ENCODE data around the gene WWC1.

WWC1 gene

DNA sequence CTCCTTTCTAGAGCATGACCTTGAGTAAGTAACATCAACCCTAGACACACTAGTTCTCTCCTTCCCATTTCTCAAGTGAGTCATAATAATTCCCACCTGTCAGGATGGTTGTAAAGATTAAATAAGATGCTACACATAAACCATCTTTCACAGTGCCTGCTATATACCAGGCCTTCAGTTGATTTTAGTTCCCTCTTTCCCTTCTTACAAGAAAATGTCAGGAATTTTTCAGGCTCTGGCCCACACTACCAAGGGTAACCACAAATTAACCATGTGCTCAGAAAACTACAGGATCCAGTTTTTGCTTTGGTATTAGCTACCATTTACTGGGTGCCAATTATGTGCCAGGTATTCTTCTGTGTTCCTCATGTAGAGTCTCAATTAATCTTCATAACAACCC is 152.1 kb downstream of the WWC1 start:
- no peak for DNase-seq (ENCODE audit: low read depth, low spot score)

DNA sequence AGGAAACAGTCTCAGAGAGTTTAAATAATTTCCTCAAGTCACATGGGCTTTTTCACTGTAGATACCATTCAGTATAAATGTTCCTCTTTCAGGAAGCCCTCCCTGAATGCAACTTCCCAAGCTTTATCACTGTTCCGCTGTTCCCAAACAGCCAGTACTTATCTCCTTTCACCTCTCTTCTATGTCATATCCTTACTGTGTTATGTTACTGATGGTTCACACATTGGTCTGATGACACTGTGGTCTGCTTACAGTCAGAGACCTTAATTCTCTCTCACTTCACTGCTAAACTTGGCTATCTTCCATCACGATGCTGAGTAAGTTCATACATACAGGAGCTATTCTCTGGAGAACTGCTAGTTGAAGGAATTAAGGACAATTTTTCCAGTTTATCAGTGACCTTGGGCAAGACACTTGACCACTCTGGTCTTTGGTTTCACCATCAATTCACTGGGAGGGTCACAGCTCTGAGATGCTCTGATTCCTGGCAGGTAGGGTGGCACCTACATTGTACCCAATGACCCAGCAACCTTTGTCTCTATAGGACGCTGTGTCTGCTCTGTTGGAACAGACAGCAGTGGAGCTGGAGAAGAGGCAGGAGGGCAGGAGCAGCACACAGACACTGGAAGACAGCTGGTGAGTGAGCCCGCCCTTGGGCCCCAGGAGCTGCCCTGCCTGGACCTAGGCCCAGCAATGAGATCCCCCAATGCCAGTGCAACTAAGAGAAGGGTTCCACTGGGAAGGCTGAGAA is 152.7 kb downstream of the WWC1 start:
- no peak for DNase-seq (ENCODE audit: low read depth, low spot score)

DNA sequence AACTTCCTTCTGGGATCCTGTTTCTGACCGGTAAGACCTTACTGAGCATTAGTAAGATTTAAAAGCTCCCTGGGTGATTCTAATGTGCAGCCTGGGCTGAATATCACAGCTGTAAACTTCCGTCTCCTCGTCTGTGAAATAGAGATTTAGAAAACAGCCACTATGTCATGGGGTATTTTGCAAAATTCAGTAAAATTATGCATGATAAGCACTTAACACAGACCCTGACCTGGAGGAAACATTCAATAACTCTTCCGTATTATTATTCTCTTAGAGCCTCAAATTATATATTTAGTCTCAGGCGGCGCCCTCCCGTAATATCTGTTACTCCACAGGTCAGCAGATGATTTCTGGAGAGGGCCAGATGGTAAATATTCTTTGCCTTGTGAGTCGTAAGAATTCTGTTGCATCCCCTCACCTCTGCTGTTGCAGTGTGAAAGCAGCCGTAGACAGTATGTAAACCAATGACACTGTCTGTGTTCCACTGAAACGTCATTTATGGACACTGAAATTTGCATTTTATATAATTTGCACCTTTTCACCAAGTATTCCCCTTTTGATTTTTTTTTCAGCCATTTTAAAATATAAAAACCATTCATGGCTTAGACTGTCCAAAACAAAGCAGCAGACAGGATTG is 155.7 kb downstream of the WWC1 start:
- no peak for DNase-seq (ENCODE audit: low read depth, low spot score)

DNA sequence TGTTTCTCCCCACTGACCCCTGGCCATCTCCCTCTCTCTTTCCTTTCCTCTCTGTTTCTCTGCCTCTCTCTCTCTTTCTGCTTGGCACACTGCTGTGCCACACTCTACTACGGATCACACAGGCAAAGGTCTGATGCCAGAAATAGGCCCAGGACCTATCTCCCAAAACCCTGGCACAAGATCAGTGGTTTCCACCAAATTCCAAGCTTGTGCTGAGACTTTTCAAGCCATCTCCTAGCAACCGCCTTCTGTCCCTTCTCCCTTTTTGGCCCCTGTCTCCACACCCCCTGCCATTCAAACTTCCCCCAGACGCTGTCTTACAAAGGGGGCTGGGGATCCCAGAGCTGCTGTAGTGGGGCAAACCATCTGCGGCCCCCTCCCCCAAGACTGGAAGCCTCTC is 156.4 kb downstream of the WWC1 start:
- DNase-seq (ENCODE audit: low read depth, low spot score) = no peak

DNA sequence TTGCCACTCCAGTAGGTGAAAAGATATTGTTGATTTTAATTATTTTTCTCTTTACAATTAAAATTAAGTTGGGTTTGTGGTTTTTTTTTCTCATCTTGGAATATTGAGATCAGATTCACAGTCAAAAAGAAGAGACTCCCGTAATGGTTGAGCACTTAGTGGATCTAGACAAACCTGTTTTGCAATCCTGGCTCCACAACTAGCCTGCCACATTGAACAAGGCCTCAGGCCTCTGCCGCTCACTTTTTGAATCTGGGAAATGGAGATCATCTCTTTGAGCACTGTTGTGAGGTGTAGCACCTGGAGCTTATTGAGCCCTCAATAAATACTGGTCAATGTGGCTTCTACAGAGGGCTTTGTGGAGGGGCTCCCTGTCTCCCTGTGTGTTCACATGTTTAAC is 157.7 kb downstream of the WWC1 start:
- no peak for DNase-seq (ENCODE audit: low read depth, low spot score)

DNA sequence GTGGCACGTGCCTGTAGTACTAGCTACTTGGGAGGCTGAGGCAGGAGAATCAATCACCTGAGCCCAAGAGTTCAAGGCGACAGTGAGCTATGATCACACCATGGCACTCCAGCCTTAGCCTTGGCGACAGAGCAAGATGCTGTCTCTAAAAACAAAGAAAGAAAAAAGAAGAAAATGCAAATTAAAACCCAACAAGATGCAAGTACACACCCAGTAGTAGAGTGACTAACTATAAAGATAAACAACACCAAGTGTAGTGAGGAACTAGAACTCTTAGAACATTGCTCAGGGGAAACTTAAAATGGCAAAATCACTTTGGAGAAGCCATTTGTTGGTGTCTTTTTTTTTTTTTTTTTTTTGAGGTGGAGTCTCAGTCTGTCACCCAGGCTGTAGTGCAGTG is 160.1 kb downstream of the WWC1 start:
- DNase-seq (ENCODE audit: low read depth, low spot score) = no peak

DNA sequence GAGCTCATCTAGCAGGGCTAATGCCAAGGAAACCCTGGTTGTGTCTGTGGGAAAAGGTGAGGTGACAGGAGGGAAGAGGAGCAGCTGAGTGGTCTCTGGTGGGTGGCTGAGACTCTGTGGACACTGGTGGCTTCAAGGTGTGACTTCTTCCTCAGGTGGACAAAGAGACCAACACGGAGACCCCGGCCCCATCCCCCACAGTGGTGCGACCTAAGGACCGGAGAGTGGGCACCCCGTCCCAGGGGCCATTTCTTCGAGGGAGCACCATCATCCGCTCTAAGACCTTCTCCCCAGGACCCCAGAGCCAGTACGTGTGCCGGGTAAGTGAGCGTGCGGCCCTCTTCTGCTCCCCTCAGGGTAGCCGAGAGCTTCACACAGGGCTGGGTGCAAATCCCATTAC is 163.8 kb downstream of the WWC1 start:
- no peak for DNase-seq (ENCODE audit: low read depth, low spot score)

DNA sequence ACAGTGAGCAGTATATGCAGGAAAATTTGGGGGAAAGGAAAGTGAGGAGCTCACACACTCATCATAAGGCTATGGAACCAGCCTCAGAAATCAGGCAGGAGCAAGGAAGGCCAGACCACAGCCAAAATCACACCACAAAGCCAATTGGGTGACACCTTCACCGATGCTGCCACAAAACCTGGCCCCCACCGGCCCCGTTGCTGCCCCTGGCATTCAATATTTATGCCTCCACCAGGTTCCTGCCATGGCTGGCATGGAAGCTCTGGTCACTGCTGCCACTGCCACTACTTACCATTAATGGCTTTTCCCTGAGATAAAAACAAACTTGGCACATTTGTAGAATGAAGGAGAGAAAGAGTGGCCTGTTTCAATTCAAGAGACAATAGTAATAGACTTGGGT is 166.1 kb downstream of the WWC1 start:
- no peak for DNase-seq (ENCODE audit: low read depth, low spot score)

DNA sequence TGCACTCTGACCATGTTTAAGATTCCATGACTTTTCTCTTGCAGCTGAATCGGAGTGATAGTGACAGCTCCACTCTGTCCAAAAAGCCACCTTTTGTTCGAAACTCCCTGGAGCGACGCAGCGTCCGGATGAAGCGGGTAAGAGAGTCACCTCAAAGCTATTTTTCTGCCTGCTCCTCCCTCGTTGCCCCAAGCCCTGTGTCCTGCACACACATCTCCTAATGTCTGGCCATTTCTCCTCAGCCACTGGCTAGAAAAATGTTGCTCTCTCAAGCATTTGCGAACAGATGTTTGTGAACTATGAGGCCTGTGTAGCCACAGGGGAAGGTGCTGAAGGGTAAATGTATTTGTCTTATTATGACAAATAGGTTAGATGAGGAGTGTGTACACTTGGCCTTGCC is 169.2 kb downstream of the WWC1 start:
- no peak for DNase-seq (ENCODE audit: low read depth, low spot score)

DNA sequence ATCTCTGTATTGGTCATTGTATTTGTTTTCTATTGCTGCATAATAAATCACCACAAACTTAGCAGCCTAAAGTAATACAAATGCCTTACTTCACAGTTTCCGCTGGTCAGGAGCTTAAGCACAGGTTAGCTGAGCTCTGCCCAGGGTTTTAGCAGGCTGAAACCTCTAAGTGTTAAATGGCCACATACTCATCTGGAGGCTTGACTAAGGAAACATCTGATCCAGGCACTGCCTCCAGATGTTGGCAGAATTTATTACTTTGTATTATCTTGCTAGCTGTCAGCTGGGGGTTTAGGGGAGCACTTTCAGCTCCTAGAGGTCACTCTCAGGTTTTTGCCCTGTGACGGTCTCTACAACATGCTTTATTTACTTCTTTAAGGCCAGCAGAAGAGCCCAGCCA is 171.6 kb downstream of the WWC1 start:
- DNase-seq (ENCODE audit: low read depth, low spot score) = no peak

DNA sequence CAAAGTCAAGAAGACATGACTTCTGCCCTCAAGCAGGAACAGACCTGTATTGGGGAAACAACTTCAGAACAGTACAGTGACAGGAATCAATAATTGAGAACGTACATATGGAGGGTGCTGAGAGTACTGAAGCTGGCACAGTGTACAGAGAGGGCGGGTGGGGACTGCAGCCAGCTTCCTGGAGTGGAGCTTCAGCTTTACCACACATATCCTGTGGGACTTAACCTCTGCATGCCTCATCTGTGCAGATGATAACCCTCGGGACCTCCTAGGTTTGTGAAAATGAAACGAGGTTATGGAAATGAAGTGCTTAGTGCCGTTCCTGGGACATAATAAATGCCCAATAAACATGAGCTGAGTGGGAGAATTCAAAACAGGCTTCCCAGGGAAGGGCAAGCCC is 172.8 kb downstream of the WWC1 start:
- DNase-seq (ENCODE audit: low read depth, low spot score) = no peak

DNA sequence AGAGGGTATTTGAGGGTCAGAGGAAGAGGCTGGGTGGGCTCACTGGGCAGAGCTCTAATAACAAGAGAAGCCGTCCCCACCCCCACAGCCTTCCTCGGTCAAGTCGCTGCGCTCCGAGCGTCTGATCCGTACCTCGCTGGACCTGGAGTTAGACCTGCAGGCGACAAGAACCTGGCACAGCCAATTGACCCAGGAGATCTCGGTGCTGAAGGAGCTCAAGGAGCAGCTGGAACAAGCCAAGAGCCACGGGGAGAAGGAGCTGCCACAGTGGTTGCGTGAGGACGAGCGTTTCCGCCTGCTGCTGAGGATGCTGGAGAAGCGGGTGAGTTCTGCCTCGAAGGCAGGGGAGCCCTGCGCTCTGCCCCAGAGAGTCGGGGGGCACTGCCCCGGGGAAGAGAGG is 173.2 kb downstream of the WWC1 start:
- DNase-seq (ENCODE audit: low read depth, low spot score) = no peak

DNA sequence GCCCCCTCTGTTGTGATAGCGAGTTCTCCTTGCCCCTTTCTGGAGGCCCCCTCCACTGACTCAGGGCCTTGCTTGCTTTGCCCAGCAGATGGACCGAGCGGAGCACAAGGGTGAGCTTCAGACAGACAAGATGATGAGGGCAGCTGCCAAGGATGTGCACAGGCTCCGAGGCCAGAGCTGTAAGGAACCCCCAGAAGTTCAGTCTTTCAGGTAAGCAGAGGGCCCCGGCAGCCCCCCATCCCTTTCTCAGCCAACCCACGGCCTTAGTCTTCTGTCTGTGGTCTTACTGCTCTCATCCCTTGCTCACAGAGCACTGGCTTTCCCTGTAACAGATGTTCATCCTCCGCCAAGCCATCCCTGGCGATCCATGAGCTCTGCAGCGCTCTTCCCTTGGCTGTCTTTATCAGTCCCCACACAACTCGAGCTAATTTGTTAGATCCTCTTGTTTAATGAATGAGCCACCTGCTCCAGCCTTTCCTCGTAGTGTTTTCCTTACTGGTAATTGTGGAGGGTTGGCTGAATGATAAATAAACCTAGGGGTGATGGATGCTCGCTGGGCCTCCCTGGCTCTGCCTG is 176.4 kb downstream of the WWC1 start:
- DNase-seq (ENCODE audit: low read depth, low spot score) = no peak

DNA sequence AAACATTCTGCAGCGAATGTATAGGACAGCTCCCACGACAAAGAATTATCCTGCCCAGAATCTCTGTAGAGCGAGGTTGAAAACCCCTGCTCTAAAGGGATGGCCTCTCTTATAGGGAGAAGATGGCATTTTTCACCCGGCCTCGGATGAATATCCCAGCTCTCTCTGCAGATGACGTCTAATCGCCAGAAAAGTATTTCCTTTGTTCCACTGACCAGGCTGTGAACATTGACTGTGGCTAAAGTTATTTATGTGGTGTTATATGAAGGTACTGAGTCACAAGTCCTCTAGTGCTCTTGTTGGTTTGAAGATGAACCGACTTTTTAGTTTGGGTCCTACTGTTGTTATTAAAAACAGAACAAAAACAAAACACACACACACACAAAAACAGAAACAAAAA is 177.4 kb downstream of the WWC1 start:
- DNase-seq (ENCODE audit: low read depth, low spot score) = no peak

DNA sequence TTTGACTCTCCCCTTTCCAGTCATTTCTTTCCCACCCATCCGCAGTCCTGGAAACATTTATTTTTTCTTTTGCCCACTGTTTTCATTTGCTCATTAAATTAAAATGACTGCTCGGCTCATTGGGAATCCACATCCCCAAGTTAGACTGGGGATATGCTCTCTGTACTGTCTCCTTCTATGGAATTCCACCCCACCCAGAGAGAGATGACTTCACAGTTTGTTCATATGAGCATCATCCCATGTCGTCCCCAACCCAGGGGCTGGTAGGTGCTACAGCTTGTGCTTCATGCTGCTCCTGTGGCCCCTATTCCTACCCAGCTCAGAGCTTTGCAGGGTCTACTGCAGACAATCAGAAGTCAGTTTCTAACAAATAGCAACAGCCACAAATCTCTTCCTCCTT is 178.4 kb downstream of the WWC1 start:
- no peak for DNase-seq (ENCODE audit: low read depth, low spot score)

DNA sequence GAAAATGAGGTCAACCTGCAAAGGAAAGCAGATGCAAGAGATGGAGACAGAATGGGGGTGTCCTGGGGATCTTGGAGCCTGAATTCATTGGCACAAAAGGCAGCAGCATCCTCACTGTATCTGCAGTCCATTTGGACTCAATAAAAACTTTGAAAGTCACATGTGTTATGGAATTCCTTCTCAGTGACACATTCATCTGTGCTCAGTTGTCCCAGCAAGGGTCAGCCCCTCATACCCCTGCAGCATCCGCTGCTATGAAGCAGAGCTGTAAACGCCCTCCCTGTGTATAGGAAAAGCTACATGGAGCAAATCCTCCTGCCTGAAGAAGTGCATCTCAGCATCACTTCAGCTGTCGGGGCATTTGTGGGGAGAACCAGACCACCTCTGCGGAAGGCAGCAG is 180.3 kb downstream of the WWC1 start:
- DNase-seq (ENCODE audit: low read depth, low spot score) = no peak

DNA sequence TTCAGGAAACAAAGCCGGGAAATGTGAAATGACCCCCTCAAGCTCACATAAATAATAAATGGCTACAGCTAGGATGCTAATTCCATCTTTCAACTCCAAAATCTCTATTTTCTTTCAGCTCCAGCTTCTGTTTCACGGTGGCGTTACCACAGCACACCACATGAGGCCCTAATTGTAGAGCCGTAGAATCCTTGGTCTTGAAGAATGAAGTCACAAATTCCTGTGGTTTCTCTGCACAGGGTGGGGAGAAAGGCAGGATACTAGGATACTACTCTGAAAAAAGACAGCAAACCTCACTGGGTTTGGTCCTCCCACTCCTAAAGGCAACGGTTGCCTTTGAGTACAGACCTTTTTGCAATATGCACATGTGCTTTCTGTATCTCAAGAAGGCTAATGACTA is 180.9 kb downstream of the WWC1 start:
- DNase-seq (ENCODE audit: low read depth, low spot score) = no peak

DNA sequence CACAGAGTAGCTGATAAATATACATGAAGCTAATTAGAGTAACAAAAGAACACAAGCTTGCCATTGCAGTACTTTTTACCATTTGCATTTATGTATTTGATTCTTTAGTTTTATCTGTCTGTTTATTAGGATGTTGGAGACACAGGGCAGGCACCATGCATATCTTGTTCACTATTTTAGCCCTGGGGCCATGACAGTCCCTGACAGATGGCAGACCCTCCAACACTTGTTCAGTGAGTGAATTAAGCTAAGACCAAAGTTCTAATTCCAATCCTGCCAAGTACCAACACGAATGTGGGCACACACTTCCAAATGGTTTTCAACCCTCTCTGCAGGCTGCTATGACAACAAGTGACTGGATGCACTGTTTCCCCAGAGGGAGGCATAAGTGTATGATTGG is 182.9 kb downstream of the WWC1 start:
- DNase-seq (ENCODE audit: low read depth, low spot score) = no peak

DNA sequence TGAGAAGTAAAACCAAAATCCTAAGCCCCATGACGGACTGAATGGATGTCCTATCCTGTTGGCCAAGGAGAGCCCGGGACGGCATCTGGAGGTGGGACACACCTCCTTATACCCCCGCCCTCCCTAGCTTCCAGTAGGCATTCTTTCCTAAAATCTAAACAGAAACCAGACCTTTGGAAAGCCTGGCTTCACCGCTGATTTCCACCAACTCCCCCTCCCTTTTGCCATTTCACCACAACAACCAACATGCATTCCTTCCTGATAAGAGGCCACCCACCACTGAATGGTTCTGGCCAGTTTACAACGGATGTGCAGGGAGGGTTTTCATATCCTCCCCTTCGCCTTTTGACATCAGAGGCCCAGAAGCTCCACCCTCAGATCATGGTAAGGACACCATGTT is 185.6 kb downstream of the WWC1 start:
- DNase-seq (ENCODE audit: low read depth, low spot score) = no peak

DNA sequence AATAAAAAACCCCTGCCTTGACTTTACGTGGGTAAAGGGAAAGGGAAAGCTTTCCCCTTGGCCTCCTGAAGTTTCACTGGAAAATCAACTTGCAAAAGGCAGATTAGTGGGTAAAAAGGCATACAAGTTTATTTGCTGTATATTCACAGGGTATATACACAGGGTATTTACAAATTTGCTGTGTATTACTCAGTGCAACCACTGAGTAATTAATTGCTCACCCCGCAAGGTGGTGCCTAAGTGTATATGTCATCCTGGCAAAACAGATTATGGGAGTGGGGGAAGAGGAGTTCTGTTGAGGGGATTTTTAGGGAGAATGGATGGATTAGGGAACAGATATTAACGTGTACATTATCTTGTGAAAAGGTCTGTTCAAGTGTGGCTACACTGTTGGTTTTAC is 187.7 kb downstream of the WWC1 start:
- DNase-seq (ENCODE audit: low read depth, low spot score) = no peak

DNA sequence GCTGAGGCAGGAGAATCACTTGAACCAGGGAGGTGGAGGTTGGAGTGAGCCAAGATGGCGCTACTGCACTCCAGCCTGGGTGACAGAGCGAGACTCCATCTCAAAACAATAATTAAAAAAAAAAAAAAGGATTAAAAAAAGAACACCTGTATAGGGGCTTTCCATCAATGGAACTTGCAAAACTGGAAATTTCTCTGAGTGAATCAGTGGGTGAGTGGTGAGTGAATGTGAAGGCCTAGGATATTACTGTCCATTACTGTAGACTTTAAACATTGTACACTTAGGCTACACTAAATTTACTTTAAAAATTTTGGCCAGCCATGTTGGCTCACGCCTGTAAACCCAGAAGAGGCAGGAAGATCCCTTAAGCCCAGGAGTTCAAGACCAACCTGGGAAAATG is 189.2 kb downstream of the WWC1 start:
- no peak for DNase-seq (ENCODE audit: low read depth, low spot score)

DNA sequence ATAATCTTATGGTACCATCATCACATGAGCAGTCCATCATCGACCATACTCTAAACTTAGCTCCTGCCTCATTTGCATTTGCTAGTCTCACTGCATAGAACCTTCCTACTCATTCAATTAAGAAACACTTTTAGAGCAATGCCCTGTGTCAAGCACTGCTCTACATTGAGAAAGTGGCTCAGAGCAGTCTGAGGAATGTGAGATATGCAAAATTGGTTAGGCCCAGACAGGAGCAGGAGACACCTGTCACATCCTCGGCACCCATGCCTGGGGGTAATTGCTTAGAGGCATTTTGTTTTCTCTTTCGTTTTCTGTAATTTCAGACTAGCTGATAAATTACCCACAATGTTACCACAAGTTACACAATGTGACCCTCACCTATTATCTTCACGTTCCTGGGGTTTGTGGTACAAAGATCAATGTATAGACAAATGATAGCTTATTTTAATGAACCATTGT is 189.9 kb downstream of the WWC1 start:
- DNase-seq (ENCODE audit: low read depth, low spot score) = no peak

DNA sequence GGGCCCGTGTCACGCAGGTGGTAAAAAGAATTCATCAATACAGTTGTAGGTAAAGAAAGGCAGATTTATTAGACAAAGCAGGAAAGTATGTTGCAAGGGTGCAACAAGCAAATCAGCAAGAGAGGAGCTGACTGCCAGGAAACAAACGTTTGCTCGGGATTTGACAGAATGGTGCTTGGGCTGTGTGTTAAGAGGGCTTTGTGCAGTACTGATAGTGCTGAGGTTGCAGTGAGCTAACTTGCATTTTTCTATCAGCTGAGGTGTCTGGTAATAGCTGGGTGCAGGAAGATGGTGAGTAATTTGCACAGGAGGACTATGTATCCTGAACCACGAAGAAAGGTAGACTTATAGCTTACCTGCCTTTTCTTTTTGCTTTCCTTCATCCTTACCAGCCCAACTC is 190.9 kb downstream of the WWC1 start:
- no peak for DNase-seq (ENCODE audit: low read depth, low spot score)
